Measurements from ENCODE around the gene APOL1.

- TF ChIP-seq EZH2 (IDR thresholded peaks at IDR 0.05; ENCODE audit: low read length, missing control alignments) (no peak), CTCF (conservative IDR thresholded peaks at IDR 0.05 in 1 of 2, IDR thresholded peaks at IDR 0.05 in 1 of 2; ENCODE audit: low read depth in 1 of 2, low read length in 2 of 2) (no peak)
Measured at GRCh38 chr22:36235585-36235984, 17.3 kb upstream of the APOL1 start.
